Vagina (tissue), 2 donors: ENCODE data around the gene CEND1.

Experiments
- POLR2A ChIP-seq, 2 donors: fragments of 450-650 bp; IDR thresholded peaks; one replicate each; pipeline ENCODE4 v1.6.1; 2017; ENCODE audit warnings: antibody characterized with exemption in 2 of 2, mild to moderate bottlenecking in 2 of 2, moderate library complexity in 2 of 2
- TF ChIP-seq, protein P1 (sequence below), 3 experiments: fragments of 450-650 bp in 2 of 3; fragments of 200-600 bp in 1 of 3; sonication (generic) in 1 of 3; IDR thresholded peaks; one replicate each; pipeline ENCODE4 v1.5.1; 2017 to 2019; ENCODE audit warnings: antibody characterized with exemption in 3 of 3, mild to moderate bottlenecking in 2 of 3, moderate library complexity in 2 of 3

DNA sequence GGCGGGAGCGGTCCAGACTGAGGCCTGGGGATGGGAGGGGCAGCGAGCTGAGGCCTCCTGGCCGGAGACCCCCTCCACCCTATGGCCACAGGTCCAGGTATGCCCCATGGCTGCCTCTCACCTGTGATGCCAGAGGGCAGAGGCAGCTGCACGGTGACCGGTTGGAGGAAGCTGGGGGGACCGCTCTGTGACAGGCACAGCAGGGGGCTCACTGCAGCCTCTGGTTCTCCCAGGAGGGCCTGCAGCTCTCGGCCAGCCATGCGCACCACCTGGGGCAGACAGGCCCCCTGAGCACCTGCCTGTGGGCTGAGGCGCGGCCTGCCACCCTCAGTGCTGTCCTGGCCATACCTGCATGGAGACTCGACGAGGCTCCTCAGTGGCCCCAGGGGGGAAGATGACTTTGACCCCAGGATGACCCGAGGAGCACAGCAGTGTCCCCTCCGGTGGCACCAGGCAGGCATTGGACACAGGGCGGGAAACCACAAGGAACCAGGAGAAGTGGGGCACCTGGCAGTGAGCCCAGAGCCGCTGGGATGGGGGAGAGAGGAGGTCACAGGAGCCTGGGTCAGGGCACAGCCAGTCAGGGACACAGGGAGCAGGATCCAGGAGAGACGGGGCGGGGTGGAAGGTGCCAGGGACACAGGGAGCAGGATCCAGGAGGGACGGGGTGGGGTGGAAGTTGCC is 11.3 kb upstream of the CEND1 start:
- TF ChIP-seq, protein P1, sequence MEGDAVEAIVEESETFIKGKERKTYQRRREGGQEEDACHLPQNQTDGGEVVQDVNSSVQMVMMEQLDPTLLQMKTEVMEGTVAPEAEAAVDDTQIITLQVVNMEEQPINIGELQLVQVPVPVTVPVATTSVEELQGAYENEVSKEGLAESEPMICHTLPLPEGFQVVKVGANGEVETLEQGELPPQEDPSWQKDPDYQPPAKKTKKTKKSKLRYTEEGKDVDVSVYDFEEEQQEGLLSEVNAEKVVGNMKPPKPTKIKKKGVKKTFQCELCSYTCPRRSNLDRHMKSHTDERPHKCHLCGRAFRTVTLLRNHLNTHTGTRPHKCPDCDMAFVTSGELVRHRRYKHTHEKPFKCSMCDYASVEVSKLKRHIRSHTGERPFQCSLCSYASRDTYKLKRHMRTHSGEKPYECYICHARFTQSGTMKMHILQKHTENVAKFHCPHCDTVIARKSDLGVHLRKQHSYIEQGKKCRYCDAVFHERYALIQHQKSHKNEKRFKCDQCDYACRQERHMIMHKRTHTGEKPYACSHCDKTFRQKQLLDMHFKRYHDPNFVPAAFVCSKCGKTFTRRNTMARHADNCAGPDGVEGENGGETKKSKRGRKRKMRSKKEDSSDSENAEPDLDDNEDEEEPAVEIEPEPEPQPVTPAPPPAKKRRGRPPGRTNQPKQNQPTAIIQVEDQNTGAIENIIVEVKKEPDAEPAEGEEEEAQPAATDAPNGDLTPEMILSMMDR (IDR thresholded peaks at IDR 0.05), result no peak
- TF ChIP-seq POLR2A (IDR thresholded peaks at IDR 0.05), result no peak
